ENCODE results near the gene PHYH.

PHYH gene

GRCh38 chr10:13233358-13233757, 66.5 kb downstream of the PHYH start:
- H3F3A ChIP-seq (ENCODE audit: insufficient read depth), result no peaks in the 10 kb centered on the region
- H3K79me2 ChIP-seq (ENCODE audit: insufficient read depth, low read length), result no peaks in the 10 kb centered on the region
- H3K27me3 ChIP-seq (ENCODE audit: low read length), result no peaks in the 10 kb centered on the region
- H4K20me1 ChIP-seq (ENCODE audit: low read depth, low read length), result no peaks in the 10 kb centered on the region
- no peak overlapping the region for H3K4me3 ChIP-seq (ENCODE audit: insufficient read depth, low read length, poor library complexity, severe bottlenecking)
- H2AFZ ChIP-seq (ENCODE audit: low read depth, low read length, severe bottlenecking), result no peak overlapping the region
- no peak overlapping the region for H3K27ac ChIP-seq (ENCODE audit: low read depth, low read length)
- H3K9me2 ChIP-seq (replicated peaks; ENCODE audit: insufficient read depth, low read length), result no peaks in the 10 kb centered on the region
- H3K9me3 ChIP-seq (ENCODE audit: insufficient read depth, low read length), result no peaks in the 10 kb centered on the region
- no peak overlapping the region for H3K4me2 ChIP-seq (ENCODE audit: low read depth, low read length, poor library complexity, severe bottlenecking)
- H3K36me3 ChIP-seq (ENCODE audit: low read length), result no peaks in the 10 kb centered on the region
- TF ChIP-seq EZH2phosphoT487 (conservative IDR thresholded peaks at IDR 0.05; ENCODE audit: low read length) (no peak), CTCF (IDR thresholded peaks at IDR 0.05; ENCODE audit: insufficient read depth, low read length, poor library complexity, severe bottlenecking) (no peak)
- no peak overlapping the region for H3K9ac ChIP-seq (ENCODE audit: low read length)

- Histone ChIP-seq H3K9me3 (ENCODE audit: insufficient read depth, low read length) (no peaks in the 10 kb centered on the region), H3K9me2 (replicated peaks; ENCODE audit: insufficient read depth, low read length) (no peaks in the 10 kb centered on the region), H4K20me1 (ENCODE audit: low read depth, low read length) (no peaks in the 10 kb centered on the region), H3F3A (ENCODE audit: insufficient read depth) (no peaks in the 10 kb centered on the region), H3K27me3 (ENCODE audit: low read length) (no peaks in the 10 kb centered on the region), H3K9ac (ENCODE audit: low read length) (no peak overlapping the region), H3K36me3 (ENCODE audit: low read length) (no peaks in the 10 kb centered on the region), H3K4me2 (ENCODE audit: low read depth, low read length, poor library complexity, severe bottlenecking) (no peak overlapping the region), H3K79me2 (ENCODE audit: insufficient read depth, low read length) (no peaks in the 10 kb centered on the region), H3K27ac (ENCODE audit: low read depth, low read length) (no peak overlapping the region), H3K4me3 (ENCODE audit: insufficient read depth, low read length, poor library complexity, severe bottlenecking) (no peak overlapping the region), H2AFZ (ENCODE audit: low read depth, low read length, severe bottlenecking) (no peak overlapping the region)
- no peak for TF ChIP-seq EZH2phosphoT487 (conservative IDR thresholded peaks at IDR 0.05; ENCODE audit: low read length)
- no peak for TF ChIP-seq CTCF (IDR thresholded peaks at IDR 0.05; ENCODE audit: insufficient read depth, low read length, poor library complexity, severe bottlenecking)
Measured at GRCh38 chr10:13231808-13232207, 68.1 kb downstream of the PHYH start.

- Histone ChIP-seq H3K4me2 (ENCODE audit: low read depth, low read length, poor library complexity, severe bottlenecking) (no peak overlapping the region), H4K20me1 (ENCODE audit: low read depth, low read length) (no peaks in the 10 kb centered on the region), H2AFZ (ENCODE audit: low read depth, low read length, severe bottlenecking) (no peak overlapping the region), H3K79me2 (ENCODE audit: insufficient read depth, low read length) (no peaks in the 10 kb centered on the region), H3K4me3 (ENCODE audit: insufficient read depth, low read length, poor library complexity, severe bottlenecking) (no peak overlapping the region), H3K27me3 (ENCODE audit: low read length) (no peaks in the 10 kb centered on the region), H3F3A (ENCODE audit: insufficient read depth) (no peaks in the 10 kb centered on the region), H3K9me3 (ENCODE audit: insufficient read depth, low read length) (no peaks in the 10 kb centered on the region), H3K9me2 (replicated peaks; ENCODE audit: insufficient read depth, low read length) (no peaks in the 10 kb centered on the region), H3K36me3 (ENCODE audit: low read length) (no peaks in the 10 kb centered on the region), H3K9ac (ENCODE audit: low read length) (no peak overlapping the region), H3K27ac (ENCODE audit: low read depth, low read length) (no peak overlapping the region)
- TF ChIP-seq CTCF (IDR thresholded peaks at IDR 0.05; ENCODE audit: insufficient read depth, low read length, poor library complexity, severe bottlenecking), result no peak
- no peak for TF ChIP-seq EZH2phosphoT487 (conservative IDR thresholded peaks at IDR 0.05; ENCODE audit: low read length)
Measured at GRCh38 chr10:13231190-13231589, 68.7 kb downstream of the PHYH start.
